Stomach (tissue), 4 donors: ENCODE data around the gene RNF121.

Experiments used
- POLR2A ChIP-seq, 4 donors: fragments of 450-650 bp; IDR thresholded peaks; one replicate each; pipeline ENCODE4 v1.6.1; 2016; ENCODE audit warnings: antibody characterized with exemption in 4 of 4, control low read depth in 2 of 4, mild to moderate bottlenecking in 1 of 4, moderate library complexity in 1 of 4
- TF ChIP-seq, protein P1 (sequence below), 7 experiments: fragments of 450-650 bp in 4 of 7; fragments of 200-600 bp in 3 of 7; sonication (generic) in 3 of 7; IDR thresholded peaks; one replicate each; pipeline ENCODE4 v1.5.1; 2016 to 2019; ENCODE audit warnings: antibody characterized with exemption in 7 of 7, control low read depth in 2 of 7, mild to moderate bottlenecking in 1 of 7

DNA sequence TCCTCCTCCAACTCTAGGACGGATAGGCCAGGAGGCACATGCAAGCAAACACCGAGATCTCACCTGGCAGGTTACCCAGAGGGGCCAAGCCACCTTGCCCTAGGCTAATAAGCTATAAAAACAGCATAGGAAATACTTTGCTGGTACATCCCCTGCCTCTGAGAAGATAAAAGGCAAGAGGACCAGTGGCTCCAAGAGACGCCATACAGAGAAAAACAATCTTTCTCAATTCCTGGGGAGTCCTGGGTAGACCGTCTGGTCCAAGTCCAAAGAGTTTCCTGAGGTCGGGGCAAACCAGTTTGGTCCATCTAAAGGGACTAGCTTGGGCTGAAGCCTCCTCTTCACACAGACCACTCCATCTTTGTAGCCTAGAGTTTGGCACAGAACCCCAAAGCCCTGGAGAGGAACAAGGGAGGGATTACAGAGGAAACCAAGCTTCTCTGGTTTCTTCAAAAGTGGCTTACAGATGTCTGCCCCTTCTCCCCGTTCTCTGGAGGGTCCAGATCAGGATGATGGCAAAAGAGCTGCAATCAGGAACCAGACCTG is 111.1 kb downstream of the RNF121 start:
- TF ChIP-seq, protein P1, sequence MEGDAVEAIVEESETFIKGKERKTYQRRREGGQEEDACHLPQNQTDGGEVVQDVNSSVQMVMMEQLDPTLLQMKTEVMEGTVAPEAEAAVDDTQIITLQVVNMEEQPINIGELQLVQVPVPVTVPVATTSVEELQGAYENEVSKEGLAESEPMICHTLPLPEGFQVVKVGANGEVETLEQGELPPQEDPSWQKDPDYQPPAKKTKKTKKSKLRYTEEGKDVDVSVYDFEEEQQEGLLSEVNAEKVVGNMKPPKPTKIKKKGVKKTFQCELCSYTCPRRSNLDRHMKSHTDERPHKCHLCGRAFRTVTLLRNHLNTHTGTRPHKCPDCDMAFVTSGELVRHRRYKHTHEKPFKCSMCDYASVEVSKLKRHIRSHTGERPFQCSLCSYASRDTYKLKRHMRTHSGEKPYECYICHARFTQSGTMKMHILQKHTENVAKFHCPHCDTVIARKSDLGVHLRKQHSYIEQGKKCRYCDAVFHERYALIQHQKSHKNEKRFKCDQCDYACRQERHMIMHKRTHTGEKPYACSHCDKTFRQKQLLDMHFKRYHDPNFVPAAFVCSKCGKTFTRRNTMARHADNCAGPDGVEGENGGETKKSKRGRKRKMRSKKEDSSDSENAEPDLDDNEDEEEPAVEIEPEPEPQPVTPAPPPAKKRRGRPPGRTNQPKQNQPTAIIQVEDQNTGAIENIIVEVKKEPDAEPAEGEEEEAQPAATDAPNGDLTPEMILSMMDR (IDR thresholded peaks at IDR 0.05): no peak
- TF ChIP-seq POLR2A (IDR thresholded peaks at IDR 0.05): no peak
